Breast epithelium (tissue), 3 donors: ENCODE results near the gene TRAPPC6A.

ENCODE experiments used
- POLR2A ChIP-seq: fragments of 450-650 bp; IDR thresholded peaks from one replicate; pipeline ENCODE4 v1.6.1; 2016; ENCODE audit warnings: antibody characterized with exemption, mild to moderate bottlenecking, moderate library complexity
- POLR2AphosphoS5 ChIP-seq, 3 donors: sonication (generic); formaldehyde crosslinking; IDR thresholded peaks; one replicate each; pipeline ENCODE4 v1.6.1; 2017; ENCODE audit warnings: antibody characterized with exemption in 3 of 3
- TF ChIP-seq, protein P1 (sequence below), 3 donors: fragments of 450-650 bp; IDR thresholded peaks; one replicate each; pipeline ENCODE4 v1.5.1; 2016 to 2017; ENCODE audit warnings: antibody characterized with exemption in 3 of 3, mild to moderate bottlenecking in 3 of 3, moderate library complexity in 3 of 3

DNA sequence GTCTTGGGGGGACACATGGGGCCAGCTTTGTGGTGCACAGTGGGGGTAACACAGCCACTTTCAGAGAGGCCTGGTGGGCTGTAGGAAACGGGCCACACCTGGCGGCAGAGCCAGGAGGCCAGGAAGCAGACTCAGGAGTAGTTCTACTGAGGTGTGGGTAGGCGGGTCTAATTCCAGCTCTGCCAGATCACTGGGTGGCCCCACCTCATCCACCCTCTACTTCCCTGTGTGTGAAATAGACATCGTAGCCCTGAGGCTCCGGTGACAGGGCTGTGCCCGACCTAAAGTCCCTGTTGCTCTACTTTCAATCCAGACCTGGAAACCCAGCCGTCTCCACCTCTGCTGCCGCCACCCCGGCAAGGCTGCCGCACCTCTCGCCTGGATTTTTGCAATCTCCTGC lies 21.3 kb downstream of the TRAPPC6A start:
- TF ChIP-seq, protein P1, sequence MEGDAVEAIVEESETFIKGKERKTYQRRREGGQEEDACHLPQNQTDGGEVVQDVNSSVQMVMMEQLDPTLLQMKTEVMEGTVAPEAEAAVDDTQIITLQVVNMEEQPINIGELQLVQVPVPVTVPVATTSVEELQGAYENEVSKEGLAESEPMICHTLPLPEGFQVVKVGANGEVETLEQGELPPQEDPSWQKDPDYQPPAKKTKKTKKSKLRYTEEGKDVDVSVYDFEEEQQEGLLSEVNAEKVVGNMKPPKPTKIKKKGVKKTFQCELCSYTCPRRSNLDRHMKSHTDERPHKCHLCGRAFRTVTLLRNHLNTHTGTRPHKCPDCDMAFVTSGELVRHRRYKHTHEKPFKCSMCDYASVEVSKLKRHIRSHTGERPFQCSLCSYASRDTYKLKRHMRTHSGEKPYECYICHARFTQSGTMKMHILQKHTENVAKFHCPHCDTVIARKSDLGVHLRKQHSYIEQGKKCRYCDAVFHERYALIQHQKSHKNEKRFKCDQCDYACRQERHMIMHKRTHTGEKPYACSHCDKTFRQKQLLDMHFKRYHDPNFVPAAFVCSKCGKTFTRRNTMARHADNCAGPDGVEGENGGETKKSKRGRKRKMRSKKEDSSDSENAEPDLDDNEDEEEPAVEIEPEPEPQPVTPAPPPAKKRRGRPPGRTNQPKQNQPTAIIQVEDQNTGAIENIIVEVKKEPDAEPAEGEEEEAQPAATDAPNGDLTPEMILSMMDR (IDR thresholded peaks at IDR 0.05): no peak
- TF ChIP-seq POLR2AphosphoS5 (IDR thresholded peaks at IDR 0.05) (no peak), POLR2A (no peak)
